ENCODE data around the gene C1QB.

- TF ChIP-seq TAF1 (conservative IDR thresholded peaks at IDR 0.05), result no peak
- no peak for TF ChIP-seq CTCF (IDR thresholded peaks at IDR 0.05; ENCODE audit: low read depth, low read length, missing input control)
- TF ChIP-seq FOXA1 (IDR thresholded peaks at IDR 0.05), result no peak
These were observed 21.3 kb downstream of the C1QB start for GRCh38 chr1:22674410-22674749.

Data from liver (tissue), 3 donors.